CD4-positive, alpha-beta T cell treated with Interleukin-4 for 4 hours (primary cell): Measurements from ENCODE around the gene GHITM.

ENCODE experiments used
- DNase-seq: peaks from one replicate; pipeline ENCODE4 v3.0.0-alpha.2; 2020

Gene GHITM

GRCh38 chr10:84202349-84202748, 63.0 kb downstream of the GHITM start:
- DNase-seq, result no peak
